T-helper 2 cell treated with Interferon-gamma antibody and Interleukin-4, amounts not matched to agents 5 μg/mL and 100 μg/mL, for 36 hours (primary cell): ENCODE data around the gene XIRP1.

Experiments
- DNase-seq: peaks from one replicate; pipeline ENCODE4 v3.0.0; 2021; ENCODE audit warnings: low spot score
- H3K27ac Mint-ChIP-seq: one replicate; pipeline ENCODE4 v1.8.0; 2021; ENCODE audit warnings: mild to moderate bottlenecking, mixed read lengths
- H3K27me3 Mint-ChIP-seq: one replicate; pipeline ENCODE4 v1.8.0; 2021; ENCODE audit warnings: low read depth, mixed read lengths
- H3K36me3 Mint-ChIP-seq: one replicate; pipeline ENCODE4 v1.8.0; 2021; ENCODE audit warnings: low read depth, mixed read lengths
- H3K4me1 Mint-ChIP-seq: one replicate; pipeline ENCODE4 v1.8.0; 2021; ENCODE audit warnings: low read depth, mixed read lengths
- H3K4me3 Mint-ChIP-seq: one replicate; pipeline ENCODE4 v1.8.0; 2022; ENCODE audit warnings: mild to moderate bottlenecking, moderate library complexity, mixed read lengths
- H3K9me3 Mint-ChIP-seq: one replicate; pipeline ENCODE4 v1.8.0; 2021; ENCODE audit warnings: mixed read lengths

Gene XIRP1

GRCh38 chr3:39219702-39220101 lies 27.3 kb upstream of the XIRP1 start:
- H3K36me3 Mint-ChIP-seq = no peaks in the 10 kb centered on the region
- peaks cover 27% of the 10 kb centered on the region for H3K27me3 Mint-ChIP-seq
- no peak overlapping the region for H3K4me3 Mint-ChIP-seq
- peaks cover 33% of the 10 kb centered on the region for H3K4me1 Mint-ChIP-seq
- H3K9me3 Mint-ChIP-seq = no peaks in the 10 kb centered on the region
- DNase-seq = no peak
- no peak overlapping the region for H3K27ac Mint-ChIP-seq

DNA sequence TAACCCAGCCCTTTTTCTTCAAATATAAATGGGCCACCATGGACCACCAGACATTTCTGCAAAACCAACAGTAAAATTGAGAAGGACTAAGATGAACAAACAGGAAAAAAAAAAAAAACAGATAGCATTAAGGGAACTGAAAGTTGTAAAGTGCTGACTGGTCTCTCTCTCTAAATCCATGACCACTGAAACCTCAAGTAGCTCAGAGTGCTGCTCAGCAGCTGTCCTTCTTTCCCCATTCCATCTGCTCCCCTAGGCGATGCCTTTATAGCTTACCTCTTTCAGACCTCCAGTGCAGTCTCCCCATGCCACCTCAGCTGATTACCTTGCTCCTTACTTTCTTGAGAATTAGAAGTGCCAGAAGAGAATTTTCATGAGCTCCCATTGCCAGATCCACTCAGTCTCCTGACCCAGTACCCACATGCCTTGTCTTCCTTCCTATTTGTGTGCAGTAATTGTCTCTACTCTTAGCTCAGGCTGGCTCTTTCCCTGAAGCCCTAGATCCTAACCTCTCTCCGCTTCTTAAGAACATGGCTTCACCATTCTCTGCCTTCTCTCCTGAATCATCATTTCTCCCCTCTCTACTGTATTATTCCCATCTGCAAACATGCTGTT lies 23.9 kb upstream of the XIRP1 start:
- H3K27me3 Mint-ChIP-seq = peaks cover 19% of the 10 kb centered on the region
- no peak for DNase-seq
- H3K4me3 Mint-ChIP-seq = no peak overlapping the region
- peak overlapping the region; percentile 2 for H3K27ac Mint-ChIP-seq
- H3K9me3 Mint-ChIP-seq = no peaks in the 10 kb centered on the region
- H3K4me1 Mint-ChIP-seq = peaks cover 22% of the 10 kb centered on the region
- no peaks in the 10 kb centered on the region for H3K36me3 Mint-ChIP-seq

GRCh38 chr3:39213613-39214012 lies 21.2 kb upstream of the XIRP1 start:
- Mint-ChIP-seq H3K9me3 (no peaks in the 10 kb centered on the region), H3K4me1 (peaks cover 20% of the 10 kb centered on the region), H3K27me3 (peaks cover 10% of the 10 kb centered on the region), H3K4me3 (no peak overlapping the region), H3K36me3 (no peaks in the 10 kb centered on the region), H3K27ac (no peak overlapping the region)
- DNase-seq = no peak

DNA sequence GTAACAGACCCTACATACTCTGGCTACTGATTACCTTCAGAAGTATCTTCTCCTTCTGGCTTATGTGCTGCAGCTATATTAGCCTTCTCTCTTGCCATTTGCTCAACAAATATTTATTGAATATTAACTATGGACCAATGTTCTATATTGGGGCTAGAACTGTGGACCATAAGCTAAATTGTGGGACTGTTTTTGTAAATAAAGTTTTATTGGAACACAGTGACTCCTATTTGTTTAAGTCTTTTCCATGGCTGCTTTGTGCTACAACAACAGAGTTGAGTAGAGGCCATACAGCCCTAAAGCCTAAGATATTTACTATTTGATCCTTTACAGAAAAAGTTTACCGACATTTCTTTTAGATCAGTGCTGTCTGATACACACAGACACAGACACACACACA lies 20.3 kb upstream of the XIRP1 start:
- Mint-ChIP-seq H3K4me1 (peaks cover 20% of the 10 kb centered on the region), H3K36me3 (no peaks in the 10 kb centered on the region), H3K9me3 (no peaks in the 10 kb centered on the region), H3K27ac (no peak overlapping the region), H3K4me3 (no peak overlapping the region), H3K27me3 (peaks cover 14% of the 10 kb centered on the region)
- DNase-seq = no peak

- Mint-ChIP-seq H3K36me3 (no peaks in the 10 kb centered on the region), H3K4me3 (no peak overlapping the region), H3K4me1 (peaks cover 18% of the 10 kb centered on the region), H3K27me3 (peaks cover 18% of the 10 kb centered on the region), H3K9me3 (no peaks in the 10 kb centered on the region), H3K27ac (no peak overlapping the region)
- DNase-seq = no peak
Measured at GRCh38 chr3:39211332-39212130, 19.1 kb upstream of the XIRP1 start.

GRCh38 chr3:39210078-39210477 lies 17.7 kb upstream of the XIRP1 start:
- Mint-ChIP-seq H3K27me3 (peaks cover 25% of the 10 kb centered on the region), H3K36me3 (no peaks in the 10 kb centered on the region), H3K27ac (peak overlapping the region; percentile 34), H3K4me3 (no peak overlapping the region), H3K4me1 (peaks cover 9% of the 10 kb centered on the region), H3K9me3 (no peaks in the 10 kb centered on the region)
- DNase-seq = no peak

DNA sequence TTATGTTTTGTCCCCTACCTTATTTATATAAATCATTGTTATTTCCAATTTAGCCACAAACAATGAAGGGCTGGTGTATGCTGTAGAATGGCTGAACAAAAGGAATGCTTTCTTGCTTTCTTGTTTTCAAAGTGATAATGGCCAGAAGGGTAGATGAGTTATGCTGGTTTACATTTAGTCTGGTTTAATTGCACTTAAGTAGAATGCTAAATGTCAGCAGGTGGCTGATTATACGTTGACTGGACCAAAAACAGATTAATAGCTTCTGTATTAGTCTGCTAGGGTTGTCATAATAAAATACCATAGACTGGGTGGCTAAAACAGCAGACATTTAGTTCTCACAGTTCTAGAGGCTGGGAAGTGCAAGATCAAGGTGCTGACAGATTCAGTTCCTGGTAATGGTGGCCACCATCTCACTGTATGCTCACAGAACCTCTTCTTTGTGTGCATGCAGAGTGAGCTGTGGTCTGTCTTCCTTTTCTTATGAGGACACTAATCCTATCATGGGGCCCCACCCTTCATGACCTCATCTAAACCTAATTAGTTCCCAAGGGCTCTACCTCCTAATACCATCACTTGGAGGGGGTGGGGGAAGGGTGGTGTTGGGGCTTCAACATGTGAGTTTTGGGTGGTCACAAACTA lies 17.1 kb upstream of the XIRP1 start:
- DNase-seq = no peak
- no peak overlapping the region for H3K27ac Mint-ChIP-seq
- no peaks in the 10 kb centered on the region for H3K36me3 Mint-ChIP-seq
- H3K4me3 Mint-ChIP-seq = no peak overlapping the region
- no peaks in the 10 kb centered on the region for H3K9me3 Mint-ChIP-seq
- peaks cover 9% of the 10 kb centered on the region for H3K4me1 Mint-ChIP-seq
- peaks cover 28% of the 10 kb centered on the region for H3K27me3 Mint-ChIP-seq

DNA sequence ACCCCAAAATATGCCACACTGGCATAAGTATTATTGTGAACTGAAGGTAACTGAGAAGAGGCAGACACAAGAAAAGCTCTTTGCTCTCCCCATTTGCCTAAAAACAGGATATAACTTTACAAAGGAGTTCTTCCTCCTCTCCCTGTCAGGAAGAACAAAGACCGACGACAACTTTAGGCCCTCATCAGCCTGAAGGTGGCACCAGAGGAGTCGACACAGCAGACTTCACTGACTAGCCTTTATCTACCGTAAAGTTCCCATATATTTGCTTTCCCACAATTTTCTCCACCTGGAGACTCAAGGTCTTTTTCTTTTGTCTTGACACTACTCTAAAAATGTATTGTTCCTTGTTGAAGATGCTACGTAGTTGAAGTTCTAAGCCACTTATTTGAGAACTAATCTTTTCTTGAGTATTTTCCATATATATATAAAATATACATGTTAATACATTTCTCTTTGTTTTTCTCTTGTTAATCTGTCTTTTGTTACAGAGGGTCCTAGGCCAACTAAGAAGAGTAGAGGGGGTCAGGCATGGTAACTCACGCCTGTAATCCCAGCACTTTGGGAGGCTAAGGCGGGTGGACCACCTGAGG lies 16.2 kb upstream of the XIRP1 start:
- Mint-ChIP-seq H3K9me3 (no peaks in the 10 kb centered on the region), H3K27me3 (peaks cover 26% of the 10 kb centered on the region), H3K36me3 (no peaks in the 10 kb centered on the region), H3K27ac (no peak overlapping the region), H3K4me1 (peaks cover 9% of the 10 kb centered on the region), H3K4me3 (no peak overlapping the region)
- no peak for DNase-seq

- Mint-ChIP-seq H3K27ac (no peak overlapping the region), H3K9me3 (no peaks in the 10 kb centered on the region), H3K4me1 (peaks cover 9% of the 10 kb centered on the region), H3K4me3 (no peak overlapping the region), H3K27me3 (peaks cover 34% of the 10 kb centered on the region), H3K36me3 (no peaks in the 10 kb centered on the region)
- DNase-seq = no peak
Measured at GRCh38 chr3:39207361-39208186, 15.2 kb upstream of the XIRP1 start.

DNA sequence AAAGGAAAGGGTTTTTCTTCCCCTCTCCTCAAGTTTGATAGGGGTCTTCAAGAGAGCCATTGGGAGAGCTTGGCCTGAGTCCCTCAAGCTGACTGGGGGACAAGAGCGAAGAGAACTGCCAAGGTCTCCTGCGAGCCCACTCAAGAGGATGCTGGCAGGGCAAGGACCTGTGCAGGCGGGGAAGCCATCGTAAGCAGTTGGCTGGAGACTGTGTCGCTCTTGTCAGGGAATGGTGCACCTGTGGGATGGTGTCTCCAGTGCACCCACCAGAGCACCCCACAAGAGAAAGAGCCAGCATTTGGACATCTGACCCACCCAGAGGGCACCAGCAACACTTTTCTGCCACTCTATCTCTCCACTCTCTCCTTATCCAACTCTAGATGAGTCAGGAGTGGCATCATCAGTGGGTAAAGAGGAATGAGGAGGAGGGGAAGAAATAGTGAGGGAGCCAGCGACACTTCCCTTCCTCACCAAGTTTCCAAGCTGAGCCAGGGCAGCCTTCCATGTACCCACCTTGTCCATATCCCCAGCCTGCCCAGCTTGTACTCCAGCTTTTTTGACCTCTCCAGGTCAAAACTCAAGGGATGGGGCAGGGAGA lies 13.6 kb upstream of the XIRP1 start:
- Mint-ChIP-seq H3K9me3 (no peaks in the 10 kb centered on the region), H3K36me3 (no peaks in the 10 kb centered on the region), H3K4me3 (no peak overlapping the region), H3K4me1 (peaks cover 9% of the 10 kb centered on the region), H3K27ac (no peak overlapping the region), H3K27me3 (peaks cover 39% of the 10 kb centered on the region)
- DNase-seq = no peak

DNA sequence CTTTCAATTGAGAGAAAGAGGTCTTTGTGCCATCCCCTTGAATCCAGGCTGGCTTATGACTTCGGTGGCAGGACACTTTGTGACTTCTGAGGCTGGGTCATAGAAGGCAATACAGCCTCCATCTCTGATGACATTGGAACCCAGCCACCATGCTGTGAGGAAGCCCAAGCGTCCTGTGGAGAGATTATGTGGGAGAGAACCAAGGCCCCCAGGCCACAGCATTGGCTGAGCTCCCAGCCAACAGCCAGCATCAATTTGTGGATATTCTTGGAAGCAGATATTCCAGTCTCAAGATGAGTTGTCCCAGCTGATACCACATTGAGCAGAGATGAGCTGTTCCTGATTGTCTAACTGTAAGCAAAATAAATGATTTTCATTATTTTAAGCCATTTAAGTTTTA lies 12.7 kb upstream of the XIRP1 start:
- Mint-ChIP-seq H3K4me1 (peaks cover 7% of the 10 kb centered on the region), H3K9me3 (no peaks in the 10 kb centered on the region), H3K27ac (no peak overlapping the region), H3K27me3 (peaks cover 39% of the 10 kb centered on the region), H3K36me3 (no peaks in the 10 kb centered on the region), H3K4me3 (no peak overlapping the region)
- no peak for DNase-seq

DNA sequence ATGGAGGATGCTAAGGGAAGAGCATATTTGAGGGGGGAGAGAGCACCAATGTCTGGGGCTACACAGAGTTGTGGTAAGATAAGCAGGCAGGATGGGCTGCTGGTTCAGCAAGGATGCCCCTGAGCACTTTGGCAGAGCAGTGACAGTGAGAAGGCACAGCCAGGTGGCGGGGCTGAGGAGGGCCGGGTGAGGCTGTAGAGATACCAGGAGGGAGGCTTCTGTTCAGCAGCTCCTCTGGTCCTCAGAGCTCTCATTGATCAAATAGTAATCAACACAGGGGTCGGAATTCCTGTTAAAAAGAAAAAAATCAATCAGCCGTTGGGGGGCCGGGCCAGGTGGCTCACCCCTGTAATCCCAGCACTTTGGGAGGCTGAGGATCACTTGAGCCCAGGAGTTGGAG lies 11.5 kb upstream of the XIRP1 start:
- Mint-ChIP-seq H3K27me3 (peaks cover 39% of the 10 kb centered on the region), H3K4me1 (peaks cover 1% of the 10 kb centered on the region), H3K9me3 (no peaks in the 10 kb centered on the region), H3K36me3 (no peaks in the 10 kb centered on the region), H3K4me3 (no peak overlapping the region), H3K27ac (no peak overlapping the region)
- no peak for DNase-seq

DNA sequence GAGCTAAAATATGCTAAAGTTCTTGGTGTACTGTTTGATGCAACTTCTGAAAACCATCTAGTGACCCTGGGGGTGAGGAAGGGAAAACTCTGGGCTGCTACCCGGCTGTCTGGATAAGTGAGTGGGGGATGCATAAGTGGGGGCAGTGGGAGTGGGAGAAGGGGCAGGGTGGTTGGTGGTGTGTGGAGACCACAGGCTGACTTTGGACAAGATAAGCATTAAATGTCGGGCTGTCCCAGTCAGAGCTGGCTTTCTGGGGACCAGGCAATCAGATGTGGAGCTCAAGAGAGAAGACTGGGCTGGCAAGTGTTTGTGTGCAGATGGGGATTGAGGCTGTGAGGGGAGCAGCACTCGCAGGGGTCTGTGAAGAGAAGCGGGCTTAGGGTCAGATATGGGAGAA lies 11.0 kb upstream of the XIRP1 start:
- H3K36me3 Mint-ChIP-seq = no peaks in the 10 kb centered on the region
- DNase-seq = no peak
- no peak overlapping the region for H3K4me3 Mint-ChIP-seq
- H3K4me1 Mint-ChIP-seq = no peaks in the 10 kb centered on the region
- no peaks in the 10 kb centered on the region for H3K9me3 Mint-ChIP-seq
- no peak overlapping the region for H3K27ac Mint-ChIP-seq
- H3K27me3 Mint-ChIP-seq = peaks cover 39% of the 10 kb centered on the region
